GM19239 (cell line): Measurements from ENCODE around the gene CAPN14.
A peak's percentile ranks its signal among the peaks of the same experiment; 100 is the strongest.

Source experiments
- DNase-seq: peaks from one replicate; pipeline ENCODE4 v3.0.0; 2011; ENCODE audit warnings: low spot score; ENCODE audit not compliant: insufficient read length
- FAIRE-seq: peaks from 2 replicates; lab custom pipeline; 2011; peaks lifted over from hg19 to GRCh38; lab: Jason Lieb, UNC

CAPN14 gene

DNA sequence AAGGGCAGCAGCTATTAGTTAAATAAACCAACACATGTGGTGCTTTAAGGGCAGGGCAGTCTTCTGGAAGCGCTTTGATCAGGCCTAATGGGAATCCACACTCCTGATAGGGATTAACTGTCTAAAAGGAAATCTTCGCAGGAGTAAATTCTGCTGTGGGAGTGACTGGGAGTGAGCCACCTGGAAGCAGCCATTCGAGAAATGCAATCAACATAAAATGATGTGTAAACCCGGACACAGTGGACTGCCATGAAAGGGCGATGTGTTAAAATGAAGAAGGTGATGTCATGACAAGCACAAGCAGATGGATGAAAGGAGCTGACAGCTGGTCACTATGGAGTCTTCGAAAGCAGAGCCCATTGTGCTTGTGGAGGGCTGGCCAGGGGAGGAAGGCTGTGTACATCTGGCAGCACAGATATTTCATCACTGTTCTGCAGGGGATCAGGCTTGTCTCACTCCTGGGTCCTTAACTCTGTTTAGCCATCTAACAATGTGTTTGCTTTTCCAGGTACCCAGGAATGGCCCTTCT is 54.2 kb downstream of the CAPN14 start:
- DNase-seq: no peak
- FAIRE-seq: no peak

DNA sequence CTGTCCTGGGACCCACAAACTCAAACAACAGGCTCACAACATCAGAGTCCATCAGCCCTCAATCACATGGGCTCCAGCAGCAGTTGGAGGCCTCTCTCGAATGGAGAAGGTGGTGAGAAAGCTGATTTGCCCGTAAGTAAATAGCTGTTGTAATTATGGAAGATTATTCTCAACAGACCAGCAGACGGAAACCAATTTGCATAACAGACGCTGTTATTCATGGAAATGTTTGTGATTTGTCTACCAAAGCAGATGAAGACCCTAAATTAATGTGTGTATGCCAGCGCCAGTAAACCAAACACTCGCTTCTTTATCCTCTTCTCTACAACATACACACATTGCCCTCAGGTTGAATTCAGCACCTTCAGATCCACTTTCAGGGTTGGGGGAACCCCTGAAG is 55.7 kb downstream of the CAPN14 start:
- FAIRE-seq (no peak), DNase-seq (no peak)

DNA sequence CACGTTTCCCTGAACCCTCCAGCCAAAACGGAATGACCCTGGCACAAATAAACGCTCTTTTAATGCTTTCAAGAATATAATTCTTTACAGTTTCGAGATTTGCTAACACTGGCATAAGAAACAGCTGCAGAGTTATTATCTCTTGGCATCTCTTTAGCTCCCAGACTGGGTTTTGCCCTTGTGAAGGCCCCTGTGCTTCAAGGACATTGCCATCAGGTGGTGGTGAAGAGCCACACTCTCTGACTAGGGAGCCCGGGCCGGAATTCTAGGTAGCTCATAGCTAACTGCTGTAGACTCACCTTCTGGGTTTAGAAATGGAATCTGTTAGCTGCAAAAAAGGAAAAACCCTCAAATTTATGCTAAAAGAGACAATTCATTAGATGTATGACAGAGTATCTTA is 65.8 kb downstream of the CAPN14 start:
- no peak for DNase-seq
- no peak for FAIRE-seq

DNA sequence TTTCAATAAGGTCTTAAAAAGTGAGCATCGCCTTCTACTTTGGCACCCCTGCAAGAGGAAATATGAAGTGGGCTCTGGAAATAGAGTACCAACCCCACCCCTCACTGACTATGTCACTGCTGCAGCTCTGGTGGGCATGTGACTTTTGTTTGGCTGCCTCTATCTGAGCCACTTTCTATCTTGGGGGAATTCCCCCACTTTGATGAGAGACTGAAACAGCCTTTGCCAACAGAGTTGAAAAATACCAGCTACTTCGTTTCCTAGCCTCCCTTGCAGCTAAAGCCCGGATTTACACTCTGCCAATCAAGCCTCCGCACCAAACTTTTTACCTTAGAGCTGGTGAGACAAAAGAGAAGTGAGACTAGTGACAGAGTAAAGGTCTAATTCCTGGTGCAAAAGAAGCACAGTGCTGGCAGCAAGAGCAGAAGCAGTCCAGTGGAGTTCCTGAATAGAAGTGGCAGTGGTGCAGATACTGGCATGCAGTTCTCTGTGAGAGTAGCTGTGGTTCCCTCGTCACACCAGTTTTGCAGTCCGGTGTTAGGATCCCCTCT is 67.1 kb downstream of the CAPN14 start:
- DNase-seq (no peak), FAIRE-seq (no peak)

DNA sequence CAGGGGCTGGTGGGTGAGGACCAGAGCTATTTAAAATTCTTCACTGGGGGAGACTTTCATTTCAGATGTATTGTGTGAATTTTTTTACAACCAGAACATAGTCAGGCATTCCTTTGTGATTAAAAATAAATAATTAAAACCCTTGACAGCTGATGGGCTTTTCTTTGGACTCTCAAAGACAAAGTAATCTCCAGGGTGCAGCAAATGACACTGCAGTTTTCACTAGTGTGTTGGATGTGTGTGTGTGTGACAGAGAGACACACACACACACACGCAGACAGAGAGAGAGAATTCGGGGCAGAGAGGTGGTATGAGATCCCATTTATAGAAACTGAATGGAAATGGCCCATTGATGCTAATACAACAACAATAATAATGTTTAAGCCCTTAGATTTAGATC is 68.8 kb downstream of the CAPN14 start:
- FAIRE-seq: no peak
- no peak for DNase-seq

DNA sequence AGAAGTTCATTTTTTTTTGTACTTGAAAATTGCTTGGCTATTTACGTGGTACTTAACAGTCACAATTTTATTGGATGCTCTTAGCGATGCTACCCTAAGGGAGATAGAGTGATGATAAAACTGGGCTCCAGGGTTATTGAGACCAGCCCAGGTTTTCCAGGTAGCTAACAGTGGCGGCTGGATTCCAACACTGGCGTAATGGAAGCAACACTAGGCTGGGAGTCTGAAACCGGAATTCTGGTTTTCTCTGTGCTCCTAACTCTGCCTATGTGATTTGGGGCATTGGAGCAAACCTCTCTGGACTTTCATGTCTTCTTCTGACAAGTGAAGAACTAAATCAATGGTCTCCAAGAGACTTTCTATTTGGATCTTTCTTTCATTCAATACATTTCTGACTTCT is 69.7 kb downstream of the CAPN14 start:
- no peak for DNase-seq
- no peak for FAIRE-seq

DNA sequence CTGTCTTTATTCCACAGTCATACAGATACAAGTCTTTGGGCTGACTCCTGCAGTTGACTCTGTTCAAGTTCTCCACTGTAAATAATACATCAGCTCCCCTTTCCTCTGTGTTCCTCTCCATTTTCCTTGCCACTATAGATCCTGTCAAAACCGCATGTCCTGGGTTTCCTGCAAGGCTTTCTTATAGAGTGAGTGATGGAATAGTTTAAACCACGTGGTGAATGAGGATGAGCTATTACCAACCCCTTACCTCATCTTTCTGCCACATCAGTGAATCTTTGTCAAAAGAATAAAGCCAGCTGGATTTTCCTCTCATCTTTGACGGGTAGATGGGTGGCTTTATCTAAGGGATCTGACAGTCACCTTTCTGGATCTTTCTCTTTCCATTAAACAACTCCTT is 75.2 kb downstream of the CAPN14 start:
- DNase-seq: no peak
- no peak for FAIRE-seq

DNA sequence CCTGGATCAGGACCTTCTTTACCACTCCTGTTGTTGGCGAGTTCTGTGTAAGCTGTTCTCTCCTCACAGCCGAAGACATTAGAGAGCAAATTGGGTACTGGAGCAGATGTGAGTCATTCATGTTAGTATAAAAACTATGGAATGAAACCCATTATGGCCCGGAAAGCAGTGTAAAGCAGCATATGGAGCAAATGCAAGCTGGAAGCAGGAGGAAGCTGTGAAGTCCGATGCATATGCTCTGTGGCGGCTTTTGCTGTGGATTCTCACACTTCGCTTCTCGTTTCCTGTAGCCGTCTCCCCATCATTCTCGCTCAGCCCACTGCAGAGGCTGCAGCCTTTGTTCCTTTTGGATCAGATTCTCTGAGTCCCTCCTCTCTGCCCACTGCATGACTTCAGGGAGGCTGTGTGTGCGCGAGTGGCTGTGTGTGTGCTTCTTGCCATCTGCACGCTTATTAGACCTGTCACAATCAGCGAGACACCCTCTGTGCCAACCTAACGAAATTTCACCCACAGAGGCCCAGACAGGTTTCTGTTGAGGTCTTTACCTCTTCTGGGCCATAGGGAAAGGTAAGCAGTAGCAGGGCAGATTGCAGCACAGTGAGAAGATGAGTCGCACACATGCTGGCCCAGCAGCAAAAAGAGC is 75.8 kb downstream of the CAPN14 start:
- no peak for FAIRE-seq

DNA sequence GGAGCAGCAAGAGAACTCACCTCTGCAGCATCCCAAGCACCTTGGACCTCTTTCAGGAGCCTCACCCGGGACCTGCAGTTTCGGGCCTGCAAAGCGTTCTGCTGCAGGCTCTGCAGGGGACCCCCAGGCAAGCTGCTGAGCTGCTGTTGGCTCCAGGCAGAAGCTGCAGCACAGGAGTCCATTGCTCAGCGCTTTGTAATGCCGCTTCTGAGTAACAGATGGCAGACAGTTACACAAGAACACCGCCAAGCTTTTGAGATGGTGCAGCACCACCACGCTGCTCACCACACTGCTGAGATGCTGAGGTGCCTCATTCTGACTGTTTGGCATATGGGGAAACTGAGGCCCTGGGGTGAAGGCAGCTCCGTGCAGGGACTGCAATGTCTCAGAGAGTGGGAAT is 77.2 kb downstream of the CAPN14 start:
- DNase-seq: no peak
- FAIRE-seq: no peak

More for the DNA sequence above, 75.8 kb downstream of the CAPN14 start:
- DNase-seq: no peak

DNA sequence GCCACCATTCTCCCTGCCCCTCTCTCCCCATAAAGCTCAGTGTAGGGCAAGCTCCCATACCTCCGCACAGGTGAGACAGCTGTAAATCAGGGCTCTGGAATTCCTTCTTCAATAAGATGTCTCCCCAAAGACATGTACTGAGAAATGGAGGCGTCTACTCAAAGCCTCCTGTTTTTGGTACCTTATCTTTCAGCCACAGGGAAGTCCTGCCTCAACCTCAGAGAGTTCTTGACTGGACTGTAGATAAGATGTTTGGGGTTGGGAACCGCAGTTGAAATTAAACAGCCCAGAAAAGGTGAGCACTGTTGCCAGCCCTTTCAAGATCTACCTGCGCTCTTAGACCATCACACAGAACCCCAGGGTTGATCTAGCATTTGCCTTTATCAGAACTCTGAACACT is 77.6 kb downstream of the CAPN14 start:
- FAIRE-seq: no peak
- no peak for DNase-seq

DNA sequence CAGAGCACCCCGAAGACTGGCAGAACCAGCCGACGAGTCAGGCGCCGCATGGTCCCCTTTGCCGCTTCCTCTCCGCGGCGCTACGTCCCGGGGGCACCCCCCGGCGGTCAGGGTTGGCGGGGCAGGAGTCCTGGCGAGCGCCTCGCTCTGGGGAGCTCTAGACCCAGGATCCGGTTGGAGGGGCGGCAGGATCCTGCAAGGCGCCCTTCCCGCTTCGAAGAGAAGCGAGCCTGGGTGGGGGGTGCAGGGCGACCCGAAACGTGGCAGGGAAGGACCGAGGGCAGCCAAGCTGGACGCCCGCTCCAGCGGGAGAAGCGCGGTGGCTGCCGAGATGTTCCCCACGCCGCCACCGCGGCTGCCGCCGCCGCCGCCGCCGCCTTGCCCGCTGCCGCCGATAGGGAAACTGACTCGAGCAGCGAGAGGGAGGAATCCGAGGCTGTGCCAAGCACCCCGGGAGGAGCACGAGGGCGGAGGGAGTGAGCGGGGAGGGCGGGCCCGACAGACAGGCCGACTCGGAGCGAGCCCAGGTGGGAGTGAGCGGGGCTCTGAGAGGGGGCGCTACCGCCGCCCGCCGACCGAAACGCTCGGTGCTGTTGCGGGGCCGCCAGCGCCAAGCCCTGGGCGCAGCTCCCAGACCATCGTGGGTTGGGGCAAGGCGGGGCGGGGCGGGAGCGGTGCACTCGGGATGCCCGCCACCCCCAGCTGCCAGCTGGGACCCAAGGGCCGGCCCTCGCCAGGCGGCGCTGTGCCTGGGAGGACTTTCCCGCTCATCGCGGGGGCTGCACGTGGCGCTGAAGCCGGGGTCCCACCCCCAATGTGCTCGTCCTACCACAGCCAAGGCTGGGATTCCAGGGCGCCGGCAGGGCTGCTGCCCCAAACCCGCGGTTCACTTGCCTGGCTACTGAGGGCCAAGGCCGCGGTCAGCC is 79.0 kb downstream of the CAPN14 start, which contains the start of gene GALNT14:
Gene GALNT14 (minus strand): TSS at position 404 of the 926 bp plus-strand sequence. CDS start 354 bp downstream, at position 50.
- DNase-seq: peak; percentile 40
- FAIRE-seq: no peak

DNA sequence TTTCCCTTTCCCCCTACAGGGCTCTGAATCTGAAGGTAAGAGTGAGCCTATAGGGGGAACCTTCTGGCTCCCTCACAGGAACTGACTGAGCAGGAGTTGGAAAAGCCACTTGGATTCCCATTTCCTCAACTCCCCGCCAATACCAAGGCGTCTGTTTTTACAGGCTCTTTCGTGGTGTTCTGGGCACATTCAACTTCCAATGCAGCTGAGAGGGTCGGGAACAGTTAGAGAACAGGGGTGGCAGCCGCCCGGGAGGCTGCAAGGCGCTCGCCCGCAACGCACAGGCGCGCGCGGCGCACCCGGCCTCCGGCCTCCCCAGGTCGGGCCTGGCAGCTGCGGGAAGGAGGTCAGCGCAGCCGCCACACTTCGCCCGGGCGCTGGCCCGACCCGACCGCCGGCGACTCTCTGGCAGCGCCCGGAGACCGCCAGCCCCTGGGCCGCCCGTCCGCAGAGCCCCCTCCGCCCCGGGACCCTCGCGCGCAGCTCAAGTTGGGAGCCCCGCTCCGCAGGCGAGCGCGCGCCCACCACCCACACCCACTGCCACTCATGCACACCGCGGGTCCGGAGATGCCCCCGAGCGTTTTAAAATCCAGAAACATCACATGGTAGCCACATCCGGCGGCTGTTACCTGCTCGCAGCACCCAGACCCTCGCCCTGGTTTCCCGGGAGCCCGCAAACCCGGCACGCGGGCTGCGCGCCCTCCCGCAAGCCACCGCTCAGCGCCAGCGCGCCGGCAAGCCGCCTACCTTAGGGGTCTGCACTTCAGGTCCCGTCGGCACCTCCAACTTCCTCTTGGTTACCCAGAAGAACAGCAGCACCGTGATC is 79.9 kb downstream of the CAPN14 start:
- DNase-seq: no peak

DNA sequence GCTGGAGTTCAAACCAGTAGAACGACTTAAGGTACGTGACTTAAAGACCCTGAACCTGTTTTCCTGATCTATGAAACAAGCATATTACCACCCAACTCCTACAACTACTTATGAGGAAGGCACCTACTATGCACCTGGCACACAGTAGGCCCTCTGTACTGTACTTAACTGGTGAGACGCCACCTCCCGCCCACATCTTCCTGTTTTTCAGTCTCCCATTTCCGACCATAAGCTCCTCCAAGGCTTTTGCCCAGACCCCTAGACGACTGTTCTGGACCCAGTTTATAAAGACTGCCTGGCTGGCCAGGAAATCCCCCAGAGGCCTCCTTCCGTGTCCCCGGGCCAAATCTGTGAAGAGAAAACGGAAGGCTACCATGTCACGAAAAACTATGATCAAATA is 80.6 kb downstream of the CAPN14 start:
- FAIRE-seq: no peak
- no peak for DNase-seq

More for the DNA sequence above, 79.9 kb downstream of the CAPN14 start:
- no peak for FAIRE-seq

DNA sequence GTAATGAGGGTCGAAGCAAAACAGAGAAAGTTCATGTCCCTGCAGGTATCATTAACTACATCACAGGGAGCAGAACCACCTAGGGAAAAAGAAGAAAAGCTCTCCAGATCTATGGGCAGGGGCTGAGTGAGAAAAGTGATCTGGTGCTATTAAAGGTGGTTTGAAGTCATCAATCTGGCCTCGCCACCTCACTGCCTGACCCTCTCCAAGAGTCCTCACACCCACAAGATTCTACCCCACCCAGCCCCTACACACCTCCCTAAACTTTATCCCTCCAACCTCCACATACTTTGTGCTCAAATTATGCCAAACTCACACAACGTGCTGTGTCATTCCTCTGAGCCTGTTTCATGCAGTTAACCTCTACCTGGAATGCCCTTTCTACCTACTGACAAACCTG is 81.3 kb downstream of the CAPN14 start:
- FAIRE-seq (no peak), DNase-seq (no peak)

DNA sequence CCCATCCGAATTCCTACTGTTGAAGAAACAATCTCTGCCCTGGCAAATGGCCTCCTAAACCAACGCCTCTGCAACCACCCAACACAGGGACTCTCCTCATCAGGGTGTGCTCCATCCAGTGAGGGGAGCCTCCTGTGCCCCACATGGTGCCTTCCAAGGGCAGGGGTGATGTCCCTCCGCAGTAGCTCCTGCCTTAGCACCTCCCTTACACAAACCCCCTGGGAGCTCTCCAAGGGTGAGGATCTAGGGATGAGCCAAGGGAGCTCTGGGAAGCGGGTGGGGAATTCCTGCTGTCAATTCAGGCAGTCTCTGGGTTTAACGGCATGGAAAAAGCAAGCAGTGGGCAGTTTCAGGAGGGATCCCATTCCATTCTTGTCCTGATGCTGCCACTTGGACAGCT is 82.8 kb downstream of the CAPN14 start:
- DNase-seq (no peak), FAIRE-seq (no peak)

DNA sequence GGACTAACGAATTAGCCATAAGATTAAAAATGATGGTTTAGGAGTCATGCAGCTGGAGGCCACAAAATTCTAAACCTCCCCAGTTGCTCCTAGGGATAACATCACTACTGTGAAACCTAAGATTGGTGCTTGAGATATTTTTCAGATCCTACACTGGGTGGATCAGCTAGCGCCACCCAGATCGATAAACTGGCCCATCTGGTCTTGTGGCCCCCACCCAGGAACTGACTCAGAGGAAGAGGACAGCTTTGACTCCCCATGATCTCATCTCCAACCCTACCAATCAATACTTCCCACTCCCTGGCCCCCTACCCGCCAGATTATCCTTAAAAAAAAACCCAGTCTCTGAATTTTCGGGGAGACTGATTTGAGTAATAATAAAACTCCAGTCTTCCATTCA is 84.5 kb downstream of the CAPN14 start:
- DNase-seq (no peak), FAIRE-seq (no peak)

DNA sequence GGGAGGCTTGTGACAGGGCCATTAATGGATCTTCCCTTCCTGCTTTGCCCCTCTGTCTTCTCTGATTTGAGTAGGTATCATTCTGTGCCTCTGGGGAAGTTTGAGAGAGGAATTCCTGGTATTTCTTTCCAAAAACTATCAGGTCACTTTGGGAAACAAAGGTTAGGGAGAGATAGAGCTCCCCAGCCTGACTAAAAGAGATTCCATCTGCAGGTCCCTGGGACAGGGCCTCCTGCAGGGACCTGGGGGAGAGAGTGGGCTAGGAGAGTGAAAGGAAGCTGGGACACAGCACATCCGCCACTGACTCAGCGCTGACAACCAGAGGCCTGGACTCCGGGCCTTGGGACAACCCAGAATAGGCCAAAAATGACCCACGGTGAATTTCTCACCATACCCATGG is 85.4 kb downstream of the CAPN14 start:
- FAIRE-seq: no peak
- no peak for DNase-seq

DNA sequence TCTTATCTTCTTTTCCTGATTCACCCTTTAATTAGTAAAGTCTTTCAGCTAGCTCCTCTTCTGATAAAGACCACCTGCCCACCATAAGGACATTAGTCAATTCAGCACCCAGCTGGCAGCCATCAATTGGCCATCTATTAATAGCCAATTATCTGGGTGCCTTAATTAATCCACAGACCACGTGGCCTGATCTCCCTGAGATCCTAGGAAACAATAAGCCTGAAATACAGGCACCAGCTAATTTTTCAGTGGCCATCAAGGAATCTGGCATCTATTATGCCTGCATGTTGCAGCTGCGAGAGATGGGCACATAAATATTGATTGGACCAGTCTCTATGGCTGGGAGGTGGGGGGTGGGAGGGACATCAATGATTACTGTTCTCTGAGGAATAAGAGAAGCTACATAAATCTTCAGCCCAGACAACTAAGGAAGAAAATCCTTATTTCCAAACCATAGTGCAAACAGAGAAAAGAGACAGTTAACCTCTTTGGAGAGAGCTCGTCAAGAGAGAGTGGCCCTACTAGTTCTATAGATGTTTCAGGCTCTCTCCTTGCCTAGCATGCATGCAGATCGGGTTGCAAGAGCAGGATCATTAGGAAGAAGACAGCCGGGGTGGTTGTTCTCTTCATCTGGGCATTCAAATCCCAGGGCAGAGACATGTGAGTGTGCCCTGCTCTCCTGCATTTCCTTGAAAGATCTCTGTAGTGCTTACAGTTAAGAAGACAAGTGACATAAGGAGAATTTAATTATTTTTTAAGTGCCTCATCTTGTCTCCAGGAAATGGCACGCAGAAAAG is 87.7 kb downstream of the CAPN14 start:
- DNase-seq (no peak), FAIRE-seq (no peak)

DNA sequence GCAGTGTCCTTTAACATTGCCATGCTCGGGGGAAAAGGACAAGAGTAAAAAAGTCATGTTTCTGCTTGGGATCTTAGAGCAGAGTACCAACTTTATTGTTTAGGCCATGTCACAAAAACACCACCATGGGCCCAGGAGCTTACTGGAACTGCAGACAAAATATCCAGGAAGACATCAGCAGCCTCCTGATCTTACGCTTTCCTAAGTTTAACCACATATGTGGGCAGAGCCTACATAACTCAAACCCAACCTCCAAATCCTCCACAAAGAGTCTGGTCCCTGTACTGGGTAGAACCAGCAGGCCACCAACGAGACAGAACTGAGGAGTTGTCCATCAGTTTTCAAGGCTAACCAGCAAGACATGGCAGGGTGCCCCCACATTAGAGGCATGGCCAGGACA is 89.4 kb downstream of the CAPN14 start:
- DNase-seq (no peak), FAIRE-seq (no peak)
